GM15510 (cell line): Measurements from ENCODE around the gene RGS12.

Experiments
- POLR2A ChIP-seq: IDR thresholded peaks from 3 replicates; pipeline ENCODE4 v1.6.1; 2011; ENCODE audit warnings: borderline replicate concordance; ENCODE audit not compliant: insufficient read length; ENCODE audit errors: extremely low read depth

RGS12 gene

GRCh38 chr4:3283483-3283882 is 9.3 kb upstream of the RGS12 start:
- TF ChIP-seq POLR2A = no peak

DNA sequence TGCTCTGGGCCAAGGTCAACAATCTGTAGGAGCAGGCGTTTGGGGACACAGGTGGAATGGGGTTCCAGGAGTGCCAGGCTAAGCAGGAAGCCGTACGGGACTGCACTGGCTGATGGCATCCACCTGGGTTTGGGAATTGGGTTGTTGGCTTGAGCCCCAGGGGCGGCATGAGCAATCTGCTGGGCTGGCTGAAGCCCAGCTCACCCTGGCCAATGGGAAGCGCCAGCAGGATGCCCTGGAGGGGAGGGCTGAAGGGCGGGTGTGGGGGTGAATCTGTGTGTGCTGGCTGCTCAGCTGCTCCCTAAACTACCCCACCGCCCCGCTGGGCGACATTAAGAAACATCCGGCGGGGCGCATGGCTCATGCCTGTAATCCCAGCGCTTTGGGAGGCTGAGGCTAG is 8.9 kb upstream of the RGS12 start:
- TF ChIP-seq POLR2A = no peak

DNA sequence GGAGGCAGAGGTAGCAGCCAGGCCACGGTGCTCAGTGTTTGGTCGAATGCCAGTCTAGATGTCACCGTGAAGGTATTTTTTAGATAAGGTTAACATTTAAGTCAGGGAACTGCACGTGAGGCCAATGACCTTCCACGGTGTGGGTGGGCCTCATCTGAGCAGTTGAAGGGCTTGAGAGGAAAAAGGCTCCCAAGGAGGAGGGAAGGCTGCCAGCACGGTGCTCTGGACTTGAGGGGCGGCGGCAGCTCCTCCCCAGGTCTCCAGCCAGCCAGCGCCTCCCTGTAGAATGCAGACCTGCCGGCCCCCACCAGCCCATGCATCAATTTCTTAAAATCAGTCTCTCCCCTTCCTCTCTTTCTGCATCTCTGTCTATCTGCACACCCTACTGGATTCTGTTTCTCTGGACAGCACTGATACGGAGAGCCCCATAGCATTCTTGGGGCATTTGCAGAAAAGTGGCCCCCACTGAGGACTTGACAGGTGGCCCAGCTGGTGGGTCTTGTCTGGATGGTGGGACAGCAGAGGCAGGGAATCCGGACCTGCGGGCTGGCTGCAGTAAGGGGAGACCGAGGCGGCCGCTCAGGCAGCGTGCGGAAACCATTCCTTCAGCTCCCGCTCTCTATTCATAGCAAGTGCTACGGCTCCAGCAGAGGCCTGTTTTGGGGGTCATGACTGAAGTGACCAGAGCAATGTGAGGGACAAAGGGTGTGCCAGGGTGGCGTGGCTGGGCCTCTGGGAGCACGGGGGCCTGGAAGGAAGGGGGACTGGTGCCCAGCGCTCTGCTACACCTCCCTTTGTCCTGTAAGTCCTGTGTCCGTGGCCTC is 7.9 kb upstream of the RGS12 start:
- TF ChIP-seq POLR2A = no peak

DNA sequence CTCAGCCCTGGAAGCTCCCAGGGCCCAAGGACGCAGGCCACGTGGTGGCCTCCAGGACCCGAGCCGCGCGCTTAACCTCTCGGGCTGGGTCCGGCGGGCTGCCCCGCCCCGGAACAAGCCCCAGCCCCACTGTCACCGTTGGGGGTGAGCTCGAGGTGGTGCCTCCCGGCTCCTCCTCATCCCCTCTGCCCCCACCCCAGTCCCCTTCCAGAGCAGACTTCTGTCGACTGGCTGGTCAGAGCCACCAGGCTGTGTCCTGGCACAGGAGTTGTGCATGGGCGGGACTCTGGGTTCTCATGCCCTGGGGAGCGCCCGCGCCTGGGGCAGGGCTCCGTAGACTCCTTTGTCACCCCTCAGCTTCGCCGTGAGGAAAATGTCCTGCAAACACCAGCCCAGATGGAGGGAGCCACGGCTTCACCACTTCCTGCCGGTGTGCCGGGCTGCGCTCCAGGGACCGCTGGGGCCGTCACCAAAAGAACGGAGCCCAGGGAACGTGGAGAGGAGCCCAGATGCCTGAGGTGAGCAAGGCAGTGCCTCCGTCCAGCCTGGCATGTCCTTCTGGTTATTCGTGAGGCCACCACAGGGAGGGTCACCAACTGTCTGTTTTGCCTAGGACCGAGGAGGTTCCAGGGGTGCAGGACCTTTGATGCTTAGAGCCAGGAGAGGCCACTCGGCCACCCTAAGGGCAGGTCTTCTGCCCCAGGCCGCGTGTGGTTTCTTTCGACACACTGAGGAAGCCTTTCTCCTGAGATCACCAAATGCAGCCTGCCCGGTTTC is 7.1 kb upstream of the RGS12 start:
- no peak for TF ChIP-seq POLR2A

DNA sequence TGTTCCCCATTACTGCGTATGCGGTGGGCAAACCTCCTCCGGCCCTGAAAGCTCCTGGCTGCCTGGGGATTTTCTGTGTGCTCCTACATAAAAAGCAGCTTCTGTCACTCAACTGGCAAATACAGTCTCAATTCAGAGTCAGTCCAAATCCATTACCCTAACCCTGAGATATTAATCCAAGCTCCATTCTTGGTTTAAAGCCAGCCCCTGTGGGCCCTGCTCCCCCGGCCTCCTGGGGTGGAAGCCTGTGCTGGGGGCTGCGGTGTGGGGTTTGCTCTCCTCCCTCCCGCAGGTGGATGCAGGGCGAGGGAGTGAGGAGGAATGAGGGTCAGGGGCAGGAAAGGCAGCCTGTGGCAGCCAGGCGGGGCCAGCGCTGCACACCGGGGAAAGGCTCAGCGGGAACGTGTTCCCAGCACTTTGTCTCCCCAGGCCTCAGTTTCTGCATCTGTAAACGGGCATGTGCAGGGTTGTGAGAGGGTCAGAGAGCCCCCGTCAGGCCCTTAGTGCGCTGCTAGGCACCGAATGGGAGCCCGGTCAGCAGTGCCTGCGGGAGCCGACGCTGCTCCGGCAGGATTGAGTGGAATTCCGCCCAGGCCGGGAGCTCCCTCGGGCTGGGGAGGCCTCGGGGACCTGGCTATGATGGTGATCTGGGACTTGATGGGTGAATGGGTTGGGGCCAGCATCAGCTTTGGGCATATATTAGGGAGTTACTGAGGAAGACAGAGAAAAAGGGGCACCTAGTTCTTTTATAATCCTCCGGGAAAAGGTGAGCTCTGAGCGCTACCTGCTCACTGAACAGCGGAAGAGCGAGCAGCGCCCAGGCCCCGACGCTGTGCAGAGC is 6.3 kb upstream of the RGS12 start:
- TF ChIP-seq POLR2A = no peak

- TF ChIP-seq POLR2A = no peak
These were observed 5.4 kb upstream of the RGS12 start for GRCh38 chr4:3287271-3287971.

- no peak for TF ChIP-seq POLR2A
These were observed 4.8 kb upstream of the RGS12 start for GRCh38 chr4:3287972-3288570.

DNA sequence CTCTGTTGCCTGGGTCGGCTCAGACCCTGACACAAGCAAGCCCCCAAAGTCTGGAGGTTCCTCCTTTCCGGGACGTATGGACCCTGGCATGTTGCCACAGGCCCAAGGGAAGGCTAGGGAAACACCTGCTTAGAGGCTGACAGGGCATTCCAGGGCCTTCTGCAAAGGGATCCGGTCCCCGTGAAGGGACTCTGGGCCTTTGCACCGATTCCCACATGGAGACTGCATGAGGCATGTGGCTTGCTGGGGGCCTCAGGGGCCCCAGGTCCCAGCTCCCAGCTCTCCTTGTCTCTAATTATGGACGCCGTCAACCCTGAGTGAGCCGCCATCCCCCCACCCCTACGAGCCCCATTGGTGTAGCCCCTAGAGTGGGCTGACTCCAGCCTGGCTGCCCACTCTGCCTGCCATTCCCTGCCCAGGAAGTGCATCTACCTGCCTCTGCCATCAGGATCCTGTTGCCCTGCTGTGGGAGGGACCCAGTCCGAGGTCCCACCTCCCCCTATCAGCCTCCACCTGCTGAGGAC is 4.2 kb upstream of the RGS12 start:
- no peak for TF ChIP-seq POLR2A

- TF ChIP-seq POLR2A = no peak
These were observed 2.3 kb upstream of the RGS12 start for GRCh38 chr4:3290476-3290875.

DNA sequence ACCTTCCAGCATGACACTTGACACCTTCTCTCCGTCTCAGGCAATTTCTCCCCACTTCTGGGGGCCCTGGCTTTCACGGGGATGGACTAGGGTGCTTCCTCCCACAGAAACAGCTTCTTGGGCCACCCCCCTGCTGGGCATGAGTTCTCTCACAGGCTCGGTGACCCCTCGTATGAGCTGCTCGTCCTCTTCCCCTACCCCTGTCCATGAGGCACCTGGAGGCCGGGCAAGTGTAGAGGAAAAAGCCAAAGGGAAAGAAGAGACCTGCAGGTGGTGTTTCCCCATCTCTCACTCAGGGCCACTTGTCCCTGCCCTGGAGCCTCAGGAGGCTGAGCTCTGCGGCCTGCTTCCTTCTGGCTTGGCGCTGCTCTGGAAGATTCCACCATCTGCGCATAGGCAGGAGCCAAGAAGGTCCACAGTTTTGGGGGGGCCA is 1.9 kb upstream of the RGS12 start:
- no peak for TF ChIP-seq POLR2A

DNA sequence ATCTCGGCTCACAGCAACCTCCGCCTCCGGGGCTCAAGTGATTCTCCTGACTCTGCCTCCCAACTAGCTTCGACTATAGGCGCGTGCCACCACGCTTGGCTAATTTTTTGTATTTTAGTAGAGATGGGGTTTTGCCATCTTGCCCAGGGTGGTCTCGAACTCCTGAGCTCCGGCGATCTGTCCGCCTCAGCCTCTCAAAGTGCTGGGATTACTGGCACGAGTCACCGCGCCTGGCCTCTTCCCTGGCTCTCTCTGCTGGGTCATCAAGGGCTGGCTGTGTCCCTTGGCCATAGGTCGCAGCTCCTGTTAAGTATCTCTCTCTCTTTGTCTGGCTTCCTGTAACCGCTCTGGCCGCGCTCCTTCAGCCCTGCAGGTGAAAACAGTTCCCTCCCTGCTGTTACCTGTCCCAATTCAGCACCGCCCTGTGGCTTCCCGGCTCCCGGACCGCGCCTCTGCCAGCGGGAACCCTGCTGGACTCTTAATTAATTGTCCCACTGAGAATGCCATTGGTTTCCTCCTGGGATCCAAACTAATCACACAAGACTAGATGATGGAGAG is 1.3 kb upstream of the RGS12 start:
- no peak for TF ChIP-seq POLR2A

DNA sequence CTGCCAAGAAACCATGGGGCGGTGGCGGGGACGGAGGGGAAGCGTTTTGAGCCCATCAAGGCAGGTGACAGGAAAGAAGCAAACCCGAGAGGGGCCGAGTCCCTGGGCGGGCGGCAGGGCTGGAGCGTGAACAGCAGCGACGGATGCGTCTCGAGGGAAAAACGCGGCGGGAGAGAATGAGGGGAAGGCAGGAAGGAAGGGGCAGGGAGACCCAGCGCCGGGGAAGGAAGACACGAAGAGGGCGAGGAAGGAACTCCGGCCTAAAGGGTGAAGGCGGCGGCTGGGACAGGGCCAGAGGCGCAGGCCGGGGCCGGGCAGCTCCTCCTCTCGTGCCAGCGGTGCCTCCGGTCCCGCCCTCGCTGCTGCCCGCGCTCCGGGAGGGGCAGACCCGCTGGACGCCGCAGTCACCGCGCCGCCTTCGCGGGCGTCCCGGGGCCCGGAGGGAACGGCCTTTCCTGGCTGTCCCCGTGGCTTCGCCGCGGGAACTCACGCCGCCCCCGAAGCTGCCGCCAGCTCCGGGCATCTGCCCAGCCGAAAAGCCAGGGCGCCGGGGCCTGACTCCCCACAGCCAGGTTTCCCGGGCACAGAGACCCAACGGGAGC is 751 bp upstream of the RGS12 start:
- TF ChIP-seq POLR2A = no peak
